Omental fat pad (tissue), 4 donors: ENCODE results near the gene NPAS3. TPM values are rescaled to one million over a fixed set of nuclear protein-coding genes. Genes with fewer than 3 reads are reported as not detected.

Source experiments
- ATAC-seq: fragments of 150-250 bp; one replicate; pipeline ENCODE4 v1.9.1; 2016; ENCODE audit warnings: mild to moderate bottlenecking, moderate library complexity; ENCODE audit not compliant: low FRiP score
- DNase-seq: peaks from one replicate; pipeline ENCODE4 v3.0.0-alpha.2; 2019; ENCODE audit warnings: low spot score
- total RNA-seq, 4 donors: library from RNA; depleted of rRNA; stranded (reverse); fragments of >200 nt; gene quantifications; one replicate each; pipeline ENCODE4 v1.1.0, GENCODE V29; 2016
- TF ChIP-seq, protein P1 (sequence below), 3 donors: fragments of 450-650 bp; IDR thresholded peaks; one replicate each; pipeline ENCODE4 v1.5.1; 2016 to 2017; ENCODE audit warnings: antibody characterized with exemption in 3 of 3, mild to moderate bottlenecking in 3 of 3, moderate library complexity in 2 of 3

The NPAS3 gene
- total RNA-seq, 4 donors from 2014 or later, result 0.79 to 6.0 (median 2.5) TPM

DNA sequence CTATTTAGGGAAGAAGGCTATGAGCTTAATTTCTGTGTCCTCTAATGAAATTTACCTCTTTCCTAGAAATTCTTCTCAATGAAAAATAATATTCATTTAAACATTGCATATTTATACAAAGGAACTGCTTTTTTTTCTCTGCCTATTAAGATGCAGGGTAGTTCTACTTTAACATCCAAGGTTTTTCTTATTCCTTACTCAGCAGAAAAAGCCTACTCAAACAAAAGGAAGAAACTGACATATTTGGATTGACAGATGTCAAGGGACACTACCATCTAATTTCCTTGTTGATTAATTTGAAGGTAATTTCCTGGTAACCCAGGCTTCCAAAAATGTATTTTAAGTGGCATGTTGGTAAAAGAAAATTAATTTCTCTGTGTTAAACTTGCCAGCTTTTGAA, 819.9 kb downstream of the NPAS3 start:
- DNase-seq, result no peak
- TF ChIP-seq, protein P1, sequence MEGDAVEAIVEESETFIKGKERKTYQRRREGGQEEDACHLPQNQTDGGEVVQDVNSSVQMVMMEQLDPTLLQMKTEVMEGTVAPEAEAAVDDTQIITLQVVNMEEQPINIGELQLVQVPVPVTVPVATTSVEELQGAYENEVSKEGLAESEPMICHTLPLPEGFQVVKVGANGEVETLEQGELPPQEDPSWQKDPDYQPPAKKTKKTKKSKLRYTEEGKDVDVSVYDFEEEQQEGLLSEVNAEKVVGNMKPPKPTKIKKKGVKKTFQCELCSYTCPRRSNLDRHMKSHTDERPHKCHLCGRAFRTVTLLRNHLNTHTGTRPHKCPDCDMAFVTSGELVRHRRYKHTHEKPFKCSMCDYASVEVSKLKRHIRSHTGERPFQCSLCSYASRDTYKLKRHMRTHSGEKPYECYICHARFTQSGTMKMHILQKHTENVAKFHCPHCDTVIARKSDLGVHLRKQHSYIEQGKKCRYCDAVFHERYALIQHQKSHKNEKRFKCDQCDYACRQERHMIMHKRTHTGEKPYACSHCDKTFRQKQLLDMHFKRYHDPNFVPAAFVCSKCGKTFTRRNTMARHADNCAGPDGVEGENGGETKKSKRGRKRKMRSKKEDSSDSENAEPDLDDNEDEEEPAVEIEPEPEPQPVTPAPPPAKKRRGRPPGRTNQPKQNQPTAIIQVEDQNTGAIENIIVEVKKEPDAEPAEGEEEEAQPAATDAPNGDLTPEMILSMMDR (IDR thresholded peaks at IDR 0.05), result no peak
- ATAC-seq, result no peak

DNA sequence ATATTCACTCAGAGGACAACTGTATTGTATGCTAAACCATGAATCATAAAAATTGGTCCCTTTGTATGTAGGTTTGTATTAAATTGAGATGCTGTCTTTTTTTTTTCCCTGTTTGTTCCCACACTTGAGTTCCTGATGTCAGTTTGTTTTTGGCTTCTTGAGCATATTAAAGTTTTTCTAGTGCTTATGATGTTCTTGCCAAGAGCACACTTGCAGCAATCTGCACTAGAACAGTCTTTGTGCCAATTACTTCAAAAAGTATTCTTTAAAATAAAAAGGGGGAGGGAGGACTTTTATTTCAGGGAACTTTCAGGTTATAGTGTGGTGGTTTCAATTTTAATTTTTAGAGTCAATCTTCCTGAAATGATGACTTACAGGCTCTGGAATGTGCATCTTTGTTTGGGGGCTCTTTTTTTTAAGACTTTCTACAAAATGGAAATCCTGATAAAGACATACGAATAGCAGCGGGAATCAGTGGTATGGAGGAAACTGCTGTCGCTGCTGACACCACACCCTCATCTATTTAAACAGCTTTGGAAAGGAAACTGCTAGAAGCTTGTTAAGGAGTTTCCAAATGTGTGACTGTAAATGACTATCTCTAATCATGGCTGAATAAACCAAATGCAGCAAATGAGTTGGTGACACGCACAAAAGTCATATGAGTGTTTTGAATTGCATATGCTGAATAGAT, 823.6 kb downstream of the NPAS3 start:
- DNase-seq (no peak), ATAC-seq (no peak)
- TF ChIP-seq, protein P1 (IDR thresholded peaks at IDR 0.05), result no peak

DNA sequence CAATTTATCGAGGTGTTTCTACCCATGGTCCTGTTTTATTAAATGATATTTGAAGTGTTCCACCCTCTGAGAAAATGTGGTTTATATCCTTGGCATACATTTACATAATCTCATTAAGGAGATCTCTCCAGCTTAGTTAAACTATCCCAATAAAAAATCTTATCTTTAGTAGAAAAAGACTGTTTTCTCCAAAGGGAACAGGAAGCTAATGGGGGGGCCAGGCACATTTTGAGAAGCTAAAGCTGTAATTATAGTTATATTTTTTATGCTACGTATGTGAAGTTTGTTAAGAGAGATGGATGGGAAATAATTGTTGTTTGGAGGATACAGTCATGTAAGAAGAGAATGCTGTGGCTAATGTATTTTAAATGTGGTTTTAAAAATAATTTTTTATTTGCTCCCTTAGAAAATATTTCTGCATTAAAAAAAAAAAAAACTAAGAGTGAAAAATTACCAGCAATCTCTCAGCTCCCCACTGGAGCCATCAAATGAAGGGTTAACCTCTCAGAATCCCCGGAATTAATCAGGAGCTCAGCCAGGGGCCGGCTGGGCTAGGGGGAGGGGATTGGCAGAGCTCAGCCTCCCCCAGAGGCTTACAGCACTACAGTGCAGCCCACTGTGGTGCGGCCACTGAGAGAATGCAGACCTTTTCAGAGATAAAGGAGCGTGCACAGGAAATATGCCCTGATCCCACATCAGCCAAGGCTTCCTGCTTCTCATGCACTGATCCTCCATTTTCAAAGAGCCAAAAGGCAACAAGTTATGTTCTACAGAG, 826.4 kb downstream of the NPAS3 start:
- ATAC-seq, result no peak
- no peak for DNase-seq
- TF ChIP-seq, protein P1 (IDR thresholded peaks at IDR 0.05), result no peak

DNA sequence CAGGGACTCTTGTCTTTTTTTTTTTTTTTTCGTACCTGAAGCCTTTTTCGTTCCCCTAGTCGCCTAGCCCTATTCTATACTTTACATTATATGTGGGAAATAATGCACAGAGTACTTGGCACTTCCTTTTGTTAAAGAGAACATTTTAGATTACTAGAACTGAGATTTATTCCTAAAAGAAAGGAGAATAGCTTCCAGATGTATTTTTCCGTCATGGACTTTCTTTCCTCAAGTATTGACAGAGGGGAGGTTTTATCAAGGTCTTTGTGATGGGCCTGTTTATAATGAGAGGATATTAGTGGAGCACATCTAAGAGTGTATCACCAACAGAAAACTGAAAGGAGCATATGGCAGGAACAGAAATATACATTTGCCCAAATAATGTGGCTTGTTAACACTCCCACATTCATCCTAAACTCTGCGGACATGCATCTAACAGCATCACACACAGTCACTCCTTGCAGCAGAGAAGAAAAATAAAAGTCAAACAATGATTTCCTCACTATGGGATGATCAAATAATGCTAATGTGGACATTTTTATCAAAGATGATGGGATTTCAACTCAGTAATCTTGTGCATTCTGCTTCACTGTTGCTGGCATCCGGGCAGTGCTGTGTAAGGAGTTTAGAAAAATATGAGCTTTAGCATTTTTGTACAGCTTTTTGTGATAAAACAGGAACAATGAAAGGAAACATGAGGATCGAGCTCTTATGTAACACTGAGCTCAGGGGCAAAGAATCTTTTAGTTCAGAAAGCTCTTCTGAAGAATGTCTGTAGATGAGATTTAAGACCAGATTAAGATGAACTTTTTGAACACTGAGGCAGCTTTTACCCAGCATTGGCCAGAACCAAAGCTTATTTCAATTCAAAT, 829.1 kb downstream of the NPAS3 start:
- ATAC-seq, result no peak
- no peak for DNase-seq
- TF ChIP-seq, protein P1 (IDR thresholded peaks at IDR 0.05), result no peak

DNA sequence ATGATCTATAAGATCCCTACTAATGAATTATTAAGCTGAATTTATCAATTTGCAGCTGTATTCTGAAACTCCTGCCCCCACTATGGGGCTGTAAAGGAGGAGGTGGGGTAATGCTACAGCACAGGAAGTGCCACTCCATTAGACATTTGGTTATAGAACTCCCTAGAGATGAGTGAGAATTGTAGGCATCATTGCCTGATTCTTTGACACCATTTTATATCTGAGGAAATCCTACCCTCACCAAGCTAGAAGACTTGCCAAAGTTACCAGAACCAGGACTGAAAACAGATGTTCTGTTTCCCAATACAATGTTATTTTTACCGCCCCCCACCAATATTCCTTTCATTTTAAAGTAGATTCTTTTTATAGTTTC, 829.8 kb downstream of the NPAS3 start:
- TF ChIP-seq, protein P1 (IDR thresholded peaks at IDR 0.05), result no peak
- ATAC-seq, result no peak
- DNase-seq, result no peak

DNA sequence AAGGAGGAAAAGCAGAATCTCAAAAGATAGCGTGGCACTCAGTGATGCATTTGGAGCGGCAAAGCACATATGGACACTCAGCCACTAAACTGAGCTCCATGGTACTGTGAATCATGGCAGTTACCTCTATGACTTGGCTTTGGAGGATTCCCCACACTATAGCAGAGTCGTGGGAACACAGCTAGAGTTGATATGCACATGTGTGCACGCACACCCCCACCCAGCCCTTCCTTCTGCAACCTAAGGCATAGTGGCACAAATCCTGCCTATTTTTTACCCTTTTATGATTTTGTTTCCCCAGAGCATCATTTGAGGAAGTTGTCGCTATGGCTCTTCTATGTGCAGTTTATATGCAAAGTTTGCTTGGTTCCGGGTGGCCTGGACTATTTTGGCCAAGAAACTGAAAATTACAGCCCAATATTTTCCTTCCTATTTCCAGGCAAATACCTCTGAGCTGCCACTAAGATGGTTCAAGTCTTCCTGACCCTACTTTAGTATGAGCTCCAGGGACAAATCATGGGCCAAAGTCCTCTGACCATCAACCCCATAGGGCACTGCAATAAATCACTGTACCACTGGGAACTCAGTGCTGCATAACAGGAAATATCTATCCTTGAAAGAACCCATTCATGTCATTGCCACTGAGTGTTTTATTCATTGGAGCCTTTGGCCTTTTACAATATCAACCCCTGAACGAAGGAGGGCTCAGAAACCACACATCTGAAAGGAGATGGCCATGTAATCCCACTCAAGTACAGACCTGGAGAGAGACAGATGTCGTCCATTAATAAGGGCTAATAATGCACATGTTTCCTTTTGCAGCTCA, 834.7 kb downstream of the NPAS3 start:
- DNase-seq, result no peak
- ATAC-seq, result no peak
- TF ChIP-seq, protein P1 (IDR thresholded peaks at IDR 0.05), result no peak
